HEK293 (cell line): Measurements from ENCODE around the gene SNX13.

Source experiments
- CTCF ChIA-PET: fragments of 350-600 bp; formaldehyde crosslinking; extraction: SDS; loops from one replicate; lab custom pipeline; 2021; ENCODE audit warnings: antibody characterized with exemption; lab: Yijun Ruan, JAX
- POLR2A ChIA-PET: fragments of 300-600 bp; formaldehyde crosslinking; extraction: SDS; loops from one replicate; lab custom pipeline; 2020; ENCODE audit warnings: antibody characterized with exemption, inconsistent platforms; lab: Yijun Ruan, JAX
- H3K27ac ChIP-seq: fragments of 200-500 bp; sonication (Bioruptor generic); 2 replicates; pipeline ENCODE4 v1.5.1; 2014; ENCODE audit warnings: low read depth, low read length, control low read depth, inconsistent platforms; ENCODE audit errors: extremely low read depth
- H3K36me3 ChIP-seq, 2 experiments: fragments of 200-500 bp in 1 of 2; sonication (Bioruptor generic) in 1 of 2; 1 replicate in 1 of 2; 2 replicates in 1 of 2; pipeline ENCODE4 v1.5.1; 2014 to 2017; ENCODE audit warnings: inconsistent platforms in 2 of 2, low read length in 2 of 2; ENCODE audit not compliant: control insufficient read depth in 2 of 2, insufficient read depth in 1 of 2
- H3K4me1 ChIP-seq: fragments of 200-500 bp; sonication (Bioruptor generic); 2 replicates; pipeline ENCODE4 v1.5.1; 2014; ENCODE audit warnings: mild to moderate bottlenecking, low read length, inconsistent platforms; ENCODE audit not compliant: control insufficient read depth, insufficient read depth
- H3K4me3 ChIP-seq: 2 replicates; pipeline ENCODE4 v1.5.1; 2011; ENCODE audit warnings: low read depth, mild to moderate bottlenecking, control low read depth, low read length, moderate library complexity
- H3K9me3 ChIP-seq: fragments of 200-500 bp; sonication (Bioruptor generic); 2 replicates; pipeline ENCODE4 v1.5.1; 2014; ENCODE audit warnings: low read depth, low read length, inconsistent platforms; ENCODE audit not compliant: control insufficient read depth, insufficient read depth
- GLIS2 ChIP-seq: fragments of 450-650 bp; formaldehyde crosslinking; IDR thresholded peaks from 2 replicates; pipeline ENCODE4 v1.5.1; 2016; ENCODE audit warnings: missing biosample characterization, missing genetic modification characterization
- INSM2 ChIP-seq: fragments of 450-650 bp; formaldehyde crosslinking; IDR thresholded peaks from 2 replicates; pipeline ENCODE4 v1.5.1; 2016; ENCODE audit warnings: missing biosample characterization, missing genetic modification characterization
- KLF1 ChIP-seq: fragments of 450-650 bp; formaldehyde crosslinking; IDR thresholded peaks from 2 replicates; pipeline ENCODE4 v1.5.1; 2016; ENCODE audit warnings: missing biosample characterization, missing genetic modification characterization
- KLF8 ChIP-seq: fragments of 450-650 bp; formaldehyde crosslinking; IDR thresholded peaks from 2 replicates; pipeline ENCODE4 v1.5.1; 2016; ENCODE audit warnings: missing biosample characterization, missing genetic modification characterization
- PBX3 ChIP-seq: sonication (generic); formaldehyde crosslinking; IDR thresholded peaks from 2 replicates; pipeline ENCODE4 v1.8.1; 2022; ENCODE audit warnings: mild to moderate bottlenecking, moderate library complexity, missing genetic modification reagents
- ZBTB1 ChIP-seq: fragments of 450-650 bp; formaldehyde crosslinking; IDR thresholded peaks from 2 replicates; pipeline ENCODE4 v1.5.1; 2016; ENCODE audit warnings: missing biosample characterization, missing genetic modification characterization
- ZBTB48 ChIP-seq: fragments of 450-650 bp; formaldehyde crosslinking; IDR thresholded peaks from 2 replicates; pipeline ENCODE4 v1.5.1; 2016; ENCODE audit warnings: missing biosample characterization, missing genetic modification characterization
- ZBTB7A ChIP-seq: fragments of 450-650 bp; formaldehyde crosslinking; IDR thresholded peaks from 2 replicates; pipeline ENCODE4 v1.5.1; 2016; ENCODE audit warnings: low read depth, missing biosample characterization, missing genetic modification characterization
- ZFP69B ChIP-seq: fragments of 450-650 bp; formaldehyde crosslinking; IDR thresholded peaks from 2 replicates; pipeline ENCODE4 v1.5.1; 2016; ENCODE audit warnings: missing biosample characterization, missing genetic modification characterization
- ZNF146 ChIP-seq: fragments of 450-650 bp; formaldehyde crosslinking; IDR thresholded peaks from 2 replicates; pipeline ENCODE4 v1.5.1; 2016; ENCODE audit warnings: missing biosample characterization, missing genetic modification characterization
- ZNF148 ChIP-seq: fragments of 450-650 bp; formaldehyde crosslinking; IDR thresholded peaks from 2 replicates; pipeline ENCODE4 v1.5.0; 2017; ENCODE audit warnings: missing biosample characterization, missing genetic modification characterization, borderline replicate concordance
- ZNF157 ChIP-seq: fragments of 450-650 bp; formaldehyde crosslinking; IDR thresholded peaks from 2 replicates; pipeline ENCODE4 v1.5.1; 2016; ENCODE audit warnings: missing biosample characterization, missing genetic modification characterization
- ZNF174 ChIP-seq: fragments of 450-650 bp; formaldehyde crosslinking; IDR thresholded peaks from 2 replicates; pipeline ENCODE4 v1.5.0; 2017; ENCODE audit warnings: missing biosample characterization, mild to moderate bottlenecking, missing genetic modification characterization
- ZNF19 ChIP-seq: fragments of 450-650 bp; formaldehyde crosslinking; IDR thresholded peaks from 2 replicates; pipeline ENCODE4; 2016; ENCODE audit warnings: missing biosample characterization, missing genetic modification characterization, low read depth
- ZNF37A ChIP-seq: fragments of 450-650 bp; IDR thresholded peaks from 2 replicates; pipeline ENCODE4 v1.5.1; 2018; ENCODE audit warnings: missing biosample characterization, missing genetic modification characterization
- ZNF514 ChIP-seq: fragments of 450-650 bp; formaldehyde crosslinking; IDR thresholded peaks from 2 replicates; pipeline ENCODE4 v1.5.1; 2016; ENCODE audit warnings: missing biosample characterization, missing genetic modification characterization
- ZNF707 ChIP-seq: fragments of 450-650 bp; formaldehyde crosslinking; IDR thresholded peaks from 2 replicates; pipeline ENCODE4 v1.5.1; 2016; ENCODE audit warnings: missing biosample characterization, missing genetic modification characterization
- ZNF747 ChIP-seq: fragments of 450-650 bp; formaldehyde crosslinking; IDR thresholded peaks from 2 replicates; pipeline ENCODE4 v1.5.1; 2016; ENCODE audit warnings: missing biosample characterization, missing genetic modification characterization
- ZXDB ChIP-seq: fragments of 450-650 bp; formaldehyde crosslinking; IDR thresholded peaks from 2 replicates; pipeline ENCODE4 v1.5.1; 2016; ENCODE audit warnings: missing biosample characterization, missing genetic modification characterization

Gene SNX13

GRCh38 chr7:17743316-17743715, 197.0 kb downstream of the SNX13 start (continued):
- no peak for TF ChIP-seq INSM2 (tag by site-specific recombination)
- no peak for TF ChIP-seq ZNF174 (tag by site-specific recombination)
- no peak for TF ChIP-seq ZNF514 (tag by site-specific recombination)
- TF ChIP-seq KLF1 (tag by site-specific recombination), result no peak

GRCh38 chr7:17741426-17741825, 198.9 kb downstream of the SNX13 start:
- Histone ChIP-seq H3K9me3 (no peaks in the 10 kb centered on the region), H3K4me3 (no peak overlapping the region), H3K4me1 (no peaks in the 10 kb centered on the region), H3K27ac (no peak overlapping the region)
- POLR2A ChIA-PET, result no interaction called here
- CTCF ChIA-PET, result no interaction called here
- TF ChIP-seq ZNF148 (tag by site-specific recombination) (no peak), ZBTB48 (no peak), ZBTB7A (tag by site-specific recombination) (no peak), ZNF707 (tag by site-specific recombination) (no peak), ZNF19 (tag by site-specific recombination) (no peak), PBX3 (CRISPR knock-in tag) (no peak), ZNF146 (tag by site-specific recombination) (no peak), KLF8 (no peak), ZNF747 (tag by site-specific recombination) (no peak), ZFP69B (tag by site-specific recombination) (no peak), GLIS2 (tag by site-specific recombination) (no peak), ZBTB1 (tag by site-specific recombination) (no peak), ZXDB (no peak), ZNF37A (tag by site-specific recombination) (no peak), ZNF157 (tag by site-specific recombination) (no peak)
- TF ChIP-seq, all 188 proteins: peak for 0
- no peaks in the 10 kb centered on the region for H3K36me3 ChIP-seq
